HG03066 (cell line): ENCODE data around the gene ARMC9.
"Not testable (repeated sequence)": the region's sequence is repeated elsewhere in the genome, so short reads cannot be mapped to it uniquely, and the experiment has no call there.

ENCODE experiments used
- ATAC-seq: cut with Tn5 transposase; IDR thresholded peaks from one replicate; pipeline ENCODE4 v1.9.1; 2021; ENCODE audit warnings: low read depth; ENCODE audit not compliant: unreplicated experiment

Gene ARMC9

GRCh38 chr2:231335591-231335990 lies 137.2 kb downstream of the ARMC9 start:
- ATAC-seq: no peak

- ATAC-seq: no peak
These were observed 137.8 kb downstream of the ARMC9 start for GRCh38 chr2:231336236-231336635.

- ATAC-seq: no peak
These were observed 138.3 kb downstream of the ARMC9 start for GRCh38 chr2:231336700-231337099.

- no peak for ATAC-seq
These were observed 139.7 kb downstream of the ARMC9 start for GRCh38 chr2:231337807-231338759.

- ATAC-seq: no peak
These were observed 140.9 kb downstream of the ARMC9 start for GRCh38 chr2:231339316-231339715.

GRCh38 chr2:231341100-231341499 lies 142.7 kb downstream of the ARMC9 start:
- ATAC-seq: no peak

- ATAC-seq: no peak
These were observed 143.8 kb downstream of the ARMC9 start for GRCh38 chr2:231342061-231342711.

GRCh38 chr2:231343006-231343710 lies 144.7 kb downstream of the ARMC9 start:
- ATAC-seq: no peak

GRCh38 chr2:231343988-231344387 lies 145.6 kb downstream of the ARMC9 start:
- ATAC-seq: no peak

GRCh38 chr2:231344851-231345250 lies 146.4 kb downstream of the ARMC9 start:
- no peak for ATAC-seq

- ATAC-seq: no peak
These were observed 148.7 kb downstream of the ARMC9 start for GRCh38 chr2:231347081-231347480.

GRCh38 chr2:231347638-231348037 lies 149.2 kb downstream of the ARMC9 start:
- no peak for ATAC-seq

GRCh38 chr2:231348173-231348572 lies 149.7 kb downstream of the ARMC9 start:
- ATAC-seq: no peak

GRCh38 chr2:231348704-231349373 lies 150.4 kb downstream of the ARMC9 start:
- ATAC-seq: no peak

- ATAC-seq: not testable (repeated sequence)
These were observed 150.9 kb downstream of the ARMC9 start for GRCh38 chr2:231349374-231349735.

GRCh38 chr2:231351648-231352047 lies 153.2 kb downstream of the ARMC9 start:
- ATAC-seq: no peak

GRCh38 chr2:231353469-231353868 lies 155.0 kb downstream of the ARMC9 start:
- ATAC-seq: no peak

- ATAC-seq: no peak
These were observed 157.4 kb downstream of the ARMC9 start for GRCh38 chr2:231355508-231356465.

GRCh38 chr2:231356466-231356844 lies 158.0 kb downstream of the ARMC9 start:
- ATAC-seq: no peak

GRCh38 chr2:231357048-231357447 lies 158.6 kb downstream of the ARMC9 start:
- ATAC-seq: no peak
